GM18502 (cell line): ENCODE results near the gene FUBP3.

Experiments used
- ATAC-seq: cut with Tn5 transposase; IDR thresholded peaks from one replicate; pipeline ENCODE4 v1.9.1; 2021; ENCODE audit warnings: mild to moderate bottlenecking; ENCODE audit not compliant: unreplicated experiment, poor library complexity

FUBP3 gene

GRCh38 chr9:130660683-130661450 lies 81.5 kb downstream of the FUBP3 start:
- no peak for ATAC-seq

GRCh38 chr9:130661451-130662098 lies 82.2 kb downstream of the FUBP3 start:
- no peak for ATAC-seq

- no peak for ATAC-seq
Observed at GRCh38 chr9:130662099-130662969, 83.0 kb downstream of the FUBP3 start.

- no peak for ATAC-seq
Observed at GRCh38 chr9:130662970-130663257, 83.5 kb downstream of the FUBP3 start.

GRCh38 chr9:130663258-130663976 lies 84.0 kb downstream of the FUBP3 start:
- ATAC-seq: no peak

- no peak for ATAC-seq
Observed at GRCh38 chr9:130663977-130664250, 84.5 kb downstream of the FUBP3 start.

- ATAC-seq: no peak
Observed at GRCh38 chr9:130664251-130665028, 85.1 kb downstream of the FUBP3 start, which contains the start of gene PRDM12. Gene PRDM12 (plus strand): TSS chr9:130664594. CDS start chr9:130664654, 60 bp downstream.

GRCh38 chr9:130665029-130665430 lies 85.7 kb downstream of the FUBP3 start:
- no peak for ATAC-seq

GRCh38 chr9:130665431-130666392 lies 86.3 kb downstream of the FUBP3 start:
- no peak for ATAC-seq

- ATAC-seq: no peak
Observed at GRCh38 chr9:130666393-130667119, 87.2 kb downstream of the FUBP3 start.

- no peak for ATAC-seq
Observed at GRCh38 chr9:130667120-130667435, 87.7 kb downstream of the FUBP3 start.

GRCh38 chr9:130668196-130668595 lies 88.8 kb downstream of the FUBP3 start:
- ATAC-seq: no peak

GRCh38 chr9:130668659-130669058 lies 89.3 kb downstream of the FUBP3 start:
- no peak for ATAC-seq

GRCh38 chr9:130669965-130670364 lies 90.6 kb downstream of the FUBP3 start:
- ATAC-seq: no peak

- no peak for ATAC-seq
Observed at GRCh38 chr9:130670644-130671043, 91.3 kb downstream of the FUBP3 start.

GRCh38 chr9:130672466-130672865 lies 93.1 kb downstream of the FUBP3 start:
- ATAC-seq: no peak

GRCh38 chr9:130672933-130673615 lies 93.7 kb downstream of the FUBP3 start:
- ATAC-seq: no peak

GRCh38 chr9:130675396-130675795 lies 96.0 kb downstream of the FUBP3 start:
- ATAC-seq: no peak
